Fibroblast of pulmonary artery (primary cell): ENCODE measurements around the gene CFAP53.
A peak's percentile ranks its signal among the peaks of the same experiment; 100 is the strongest.

Source experiments
- DNase-seq: peaks from one replicate; pipeline ENCODE4 v3.0.0-alpha.2; 2010; ENCODE audit warnings: low read depth
- H3K4me3 ChIP-seq: replicated peaks from 2 replicates; pipeline ENCODE4 v1.5.1; 2011; ENCODE audit warnings: low read depth, mild to moderate bottlenecking, control low read depth, low read length, moderate library complexity
- CTCF ChIP-seq: IDR thresholded peaks from 2 replicates; pipeline ENCODE4 v1.5.1; 2011; ENCODE audit warnings: mild to moderate bottlenecking, control low read depth, low read length, inconsistent platforms; ENCODE audit errors: missing control alignments

Gene CFAP53

GRCh38 chr18:50287028-50287440 lies 20.7 kb upstream of the CFAP53 start:
- TF ChIP-seq CTCF, result no peak
- no peak for DNase-seq
- peak overlapping the region; percentile 93 for H3K4me3 ChIP-seq

GRCh38 chr18:50286391-50287027 lies 20.2 kb upstream of the CFAP53 start:
- no peak for TF ChIP-seq CTCF
- no peak for DNase-seq
- H3K4me3 ChIP-seq, result peak overlapping the region; percentile 93

- TF ChIP-seq CTCF, result no peak
- no peak for DNase-seq
- H3K4me3 ChIP-seq, result peak overlapping the region; percentile 93
Measured at GRCh38 chr18:50285631-50286321, 19.5 kb upstream of the CFAP53 start.

- DNase-seq, result no peak
- H3K4me3 ChIP-seq, result no peak overlapping the region
- TF ChIP-seq CTCF, result no peak
Measured at GRCh38 chr18:50285071-50285470, 18.8 kb upstream of the CFAP53 start.

- no peak for TF ChIP-seq CTCF
- no peak overlapping the region for H3K4me3 ChIP-seq
Measured at GRCh38 chr18:50284255-50284885, 18.1 kb upstream of the CFAP53 start.

GRCh38 chr18:50283469-50284209 lies 17.3 kb upstream of the CFAP53 start:
- no peak for DNase-seq
- no peak for TF ChIP-seq CTCF
- H3K4me3 ChIP-seq, result no peak overlapping the region

More at GRCh38 chr18:50284255-50284885, 18.1 kb upstream of the CFAP53 start:
- DNase-seq, result no peak
